T-helper 2 cell treated with Interferon-gamma antibody and Interleukin-4, amounts not matched to agents 5 μg/mL and 100 μg/mL, for 36 hours (primary cell): ENCODE measurements around the gene TSPAN31.
A peak's percentile ranks its signal among the peaks of the same experiment; 100 is the strongest.

Experiments
- DNase-seq: peaks from one replicate; pipeline ENCODE4 v3.0.0; 2021; ENCODE audit warnings: low spot score
- H3K27ac Mint-ChIP-seq: one replicate; pipeline ENCODE4 v1.8.0; 2021; ENCODE audit warnings: mild to moderate bottlenecking, mixed read lengths
- H3K27me3 Mint-ChIP-seq: one replicate; pipeline ENCODE4 v1.8.0; 2021; ENCODE audit warnings: low read depth, mixed read lengths
- H3K36me3 Mint-ChIP-seq: one replicate; pipeline ENCODE4 v1.8.0; 2021; ENCODE audit warnings: low read depth, mixed read lengths
- H3K4me1 Mint-ChIP-seq: one replicate; pipeline ENCODE4 v1.8.0; 2021; ENCODE audit warnings: low read depth, mixed read lengths
- H3K4me3 Mint-ChIP-seq: one replicate; pipeline ENCODE4 v1.8.0; 2022; ENCODE audit warnings: mild to moderate bottlenecking, moderate library complexity, mixed read lengths
- H3K9me3 Mint-ChIP-seq: one replicate; pipeline ENCODE4 v1.8.0; 2021; ENCODE audit warnings: mixed read lengths

Gene TSPAN31

DNA sequence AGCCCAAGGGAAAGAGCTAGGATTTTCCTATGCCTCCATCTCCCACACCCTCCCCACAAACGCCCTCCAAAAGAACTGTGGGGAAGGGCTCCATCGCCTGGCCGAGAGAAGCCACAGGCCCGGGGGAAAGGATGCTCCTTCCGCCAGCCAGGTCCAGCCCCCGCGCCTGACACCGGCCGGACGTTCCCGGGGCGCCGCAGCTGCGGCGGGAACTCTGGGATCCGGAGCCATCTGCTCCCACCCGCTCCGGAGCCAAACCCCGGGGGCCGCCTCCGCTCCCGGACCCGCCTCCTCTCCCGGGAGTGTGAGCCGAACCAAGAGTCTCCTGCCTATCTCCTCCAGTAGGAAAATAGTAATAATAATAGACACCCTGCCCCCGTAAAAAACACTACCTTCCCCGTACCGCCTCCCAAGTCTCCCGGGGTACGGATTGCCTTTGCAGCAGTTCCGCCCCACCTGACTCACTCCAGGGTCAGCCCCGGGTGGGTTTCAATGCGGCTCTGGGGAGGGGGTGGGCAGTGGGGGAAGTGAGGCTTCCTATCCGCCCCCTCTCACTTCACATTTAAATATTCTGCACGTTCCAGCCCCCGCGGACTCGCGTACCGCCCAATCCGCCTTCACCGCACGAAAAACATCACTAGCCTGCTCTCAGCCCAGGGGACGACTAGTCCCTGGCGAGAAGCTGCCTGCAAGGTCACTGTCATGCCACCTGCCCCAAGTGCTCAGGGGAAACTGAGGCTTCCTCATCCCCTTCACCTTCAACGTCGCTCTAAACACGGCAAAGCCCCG, 8.7 kb upstream of the TSPAN31 start:
- H3K27me3 Mint-ChIP-seq, result no peaks in the 10 kb centered on the region
- no peak overlapping the region for H3K4me3 Mint-ChIP-seq
- peaks cover 21% of the 10 kb centered on the region for H3K4me1 Mint-ChIP-seq
- no peaks in the 10 kb centered on the region for H3K9me3 Mint-ChIP-seq
- no peak overlapping the region for H3K27ac Mint-ChIP-seq
- H3K36me3 Mint-ChIP-seq, result peaks cover 51% of the 10 kb centered on the region
- DNase-seq, result no peak

DNA sequence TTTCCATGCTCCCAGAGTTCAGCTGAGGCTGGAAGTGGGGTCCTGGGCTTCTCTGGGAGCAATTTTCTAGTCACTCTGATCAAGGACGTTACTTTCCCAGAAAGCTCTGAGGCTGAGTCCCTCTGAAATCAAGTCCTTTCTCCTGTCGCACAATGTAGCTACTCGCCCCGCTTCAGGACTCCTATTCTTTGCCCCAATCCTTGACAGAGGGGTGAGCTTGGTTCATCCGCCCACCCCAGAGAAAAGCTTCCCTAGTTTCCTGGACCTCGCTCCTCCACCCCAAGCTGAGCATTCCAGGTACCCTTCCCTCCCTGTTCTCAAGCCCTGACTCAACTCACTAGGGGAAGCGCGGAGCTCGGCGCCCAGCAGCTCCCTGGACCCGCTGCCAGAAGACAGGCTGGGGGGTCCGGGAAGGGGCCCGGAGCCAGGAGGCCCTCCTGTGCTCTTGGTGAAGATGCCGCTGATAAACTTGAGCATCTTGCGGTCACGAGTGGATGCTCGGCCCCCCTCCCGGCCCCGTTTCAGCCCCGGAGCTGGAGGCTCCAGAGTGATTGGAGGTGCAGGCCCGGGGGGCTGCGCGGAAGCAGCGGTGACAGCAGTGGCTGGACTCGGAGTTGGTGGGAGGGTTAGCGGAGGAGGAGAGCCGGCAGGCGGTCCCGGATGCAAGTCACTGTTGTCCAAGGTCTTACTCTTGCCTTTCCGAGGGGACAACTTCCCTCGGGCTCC, 7.9 kb upstream of the TSPAN31 start:
- Mint-ChIP-seq H3K9me3 (no peaks in the 10 kb centered on the region), H3K36me3 (peaks cover 47% of the 10 kb centered on the region), H3K4me3 (no peak overlapping the region), H3K4me1 (peaks cover 23% of the 10 kb centered on the region), H3K27ac (no peak overlapping the region), H3K27me3 (no peaks in the 10 kb centered on the region)
- DNase-seq, result no peak

DNA sequence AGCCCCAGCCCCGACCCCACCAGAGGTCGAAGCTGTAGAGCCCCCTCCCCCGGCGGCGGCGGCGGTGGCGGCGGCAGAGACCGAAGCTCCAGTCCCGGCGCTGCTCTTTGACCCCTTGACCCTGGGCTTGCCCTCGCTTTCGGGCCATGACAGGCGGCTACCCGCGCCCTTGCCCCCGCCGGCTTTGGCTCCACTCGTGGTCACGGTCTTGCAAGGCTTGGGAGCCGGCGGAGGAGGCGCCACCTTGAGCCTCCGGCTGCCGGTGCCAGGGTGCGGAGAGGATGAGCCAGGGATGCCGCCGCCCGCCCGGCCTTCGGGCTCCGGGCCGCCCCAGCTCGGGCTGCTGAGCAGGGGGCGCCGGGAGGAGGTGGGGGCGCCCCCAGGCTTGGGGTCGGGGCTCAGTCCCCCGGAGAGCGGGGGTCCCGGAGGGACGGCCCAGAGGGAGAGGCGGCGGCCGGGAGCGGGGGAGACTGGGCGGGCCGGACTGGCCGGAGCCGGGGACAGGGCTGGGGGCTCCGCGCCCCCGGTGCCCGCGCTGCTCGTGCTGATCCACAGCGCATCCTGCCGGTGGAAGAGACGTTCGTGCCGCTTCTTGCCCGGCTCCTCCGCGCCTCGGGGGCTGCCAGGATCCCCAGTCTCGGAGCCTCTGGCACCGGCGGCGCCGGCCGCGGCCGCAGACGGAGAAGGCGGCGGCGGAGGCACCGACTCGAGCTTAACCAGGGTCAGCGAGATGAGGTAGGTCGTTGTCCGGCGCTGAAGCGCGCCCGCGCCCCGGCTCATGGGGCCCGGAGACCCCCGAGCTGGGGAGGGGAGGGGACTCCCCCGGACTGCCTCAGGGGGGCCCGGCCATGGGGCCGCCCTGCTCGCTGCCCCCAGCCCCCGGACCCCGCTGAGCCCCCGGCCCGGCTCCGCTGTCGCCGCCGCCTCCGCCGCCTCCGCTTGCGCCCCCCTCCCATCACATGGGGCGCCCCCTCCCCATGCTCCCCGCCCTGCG, 7.1 kb upstream of the TSPAN31 start:
- H3K27me3 Mint-ChIP-seq, result no peaks in the 10 kb centered on the region
- H3K9me3 Mint-ChIP-seq, result no peaks in the 10 kb centered on the region
- no peak overlapping the region for H3K27ac Mint-ChIP-seq
- H3K4me3 Mint-ChIP-seq, result no peak overlapping the region
- H3K36me3 Mint-ChIP-seq, result peaks cover 39% of the 10 kb centered on the region
- H3K4me1 Mint-ChIP-seq, result peaks cover 30% of the 10 kb centered on the region
- no peak for DNase-seq

DNA sequence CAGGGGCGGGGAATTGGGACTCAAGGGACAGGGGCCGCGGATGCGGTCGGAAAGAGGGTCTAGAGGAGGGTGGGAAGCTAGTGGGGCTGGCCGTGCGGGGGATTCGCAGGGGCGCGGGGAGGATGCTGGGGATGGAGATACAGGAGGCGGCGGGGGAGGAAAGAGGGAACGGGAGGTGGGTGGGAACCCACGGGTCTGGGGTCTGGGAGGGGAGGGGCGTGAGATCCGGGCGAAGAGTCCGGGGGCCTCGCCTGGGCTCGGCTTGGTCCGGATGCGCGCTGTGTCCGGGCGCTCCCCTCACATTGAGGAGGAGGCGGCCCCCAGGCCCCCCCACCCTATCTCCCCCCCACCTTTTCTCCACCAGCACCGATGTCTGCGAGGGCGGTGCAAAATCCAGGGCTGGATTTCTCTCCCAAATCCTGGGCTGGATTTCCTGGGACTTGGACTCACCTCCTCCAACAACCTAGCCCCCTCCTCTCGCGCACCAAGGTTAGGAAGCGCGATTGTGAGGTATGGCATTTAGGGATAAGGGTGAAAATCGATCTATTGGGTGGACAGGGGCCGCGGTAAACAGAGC, 6.1 kb upstream of the TSPAN31 start, which contains the start of gene AGAP2:
TSS of gene AGAP2 (minus strand) at position 82 of the 577 bp plus-strand sequence. CDS start 496 bp downstream, outside the sequence.
- Mint-ChIP-seq H3K27ac (peak within 1 kb of the TSS; percentile 78), H3K27me3 (no peaks in the 10 kb centered on the region), H3K4me1 (peaks cover 31% of the 10 kb centered on the region), H3K36me3 (peaks cover 36% of the 10 kb centered on the region), H3K9me3 (no peaks in the 10 kb centered on the region), H3K4me3 (peak within 1 kb of the TSS; percentile 81)
- no peak for DNase-seq

DNA sequence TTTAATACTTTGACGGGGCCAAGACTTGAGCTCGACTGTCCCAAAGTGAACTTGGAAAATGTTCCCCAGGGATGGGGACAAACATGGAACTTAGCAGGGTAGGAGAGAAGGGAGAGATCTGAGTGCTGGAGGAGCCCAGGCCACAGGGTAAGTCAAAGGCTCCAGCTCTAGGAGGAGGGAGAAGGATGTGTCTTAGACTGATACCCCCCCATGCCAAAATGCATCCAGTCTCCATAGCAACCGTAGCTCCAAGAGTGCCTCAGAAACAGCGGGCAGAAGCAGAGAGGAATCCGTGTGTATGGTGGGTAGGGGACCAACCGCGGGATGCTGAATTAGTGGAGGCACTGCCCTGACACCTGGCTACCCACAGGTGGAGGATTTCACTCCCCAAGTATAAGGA, 5.5 kb upstream of the TSPAN31 start:
- no peaks in the 10 kb centered on the region for H3K9me3 Mint-ChIP-seq
- peak overlapping the region; percentile 78 for H3K27ac Mint-ChIP-seq
- peaks cover 37% of the 10 kb centered on the region for H3K4me1 Mint-ChIP-seq
- peaks cover 31% of the 10 kb centered on the region for H3K36me3 Mint-ChIP-seq
- H3K4me3 Mint-ChIP-seq, result peak overlapping the region; percentile 81
- DNase-seq, result no peak
- no peaks in the 10 kb centered on the region for H3K27me3 Mint-ChIP-seq

DNA sequence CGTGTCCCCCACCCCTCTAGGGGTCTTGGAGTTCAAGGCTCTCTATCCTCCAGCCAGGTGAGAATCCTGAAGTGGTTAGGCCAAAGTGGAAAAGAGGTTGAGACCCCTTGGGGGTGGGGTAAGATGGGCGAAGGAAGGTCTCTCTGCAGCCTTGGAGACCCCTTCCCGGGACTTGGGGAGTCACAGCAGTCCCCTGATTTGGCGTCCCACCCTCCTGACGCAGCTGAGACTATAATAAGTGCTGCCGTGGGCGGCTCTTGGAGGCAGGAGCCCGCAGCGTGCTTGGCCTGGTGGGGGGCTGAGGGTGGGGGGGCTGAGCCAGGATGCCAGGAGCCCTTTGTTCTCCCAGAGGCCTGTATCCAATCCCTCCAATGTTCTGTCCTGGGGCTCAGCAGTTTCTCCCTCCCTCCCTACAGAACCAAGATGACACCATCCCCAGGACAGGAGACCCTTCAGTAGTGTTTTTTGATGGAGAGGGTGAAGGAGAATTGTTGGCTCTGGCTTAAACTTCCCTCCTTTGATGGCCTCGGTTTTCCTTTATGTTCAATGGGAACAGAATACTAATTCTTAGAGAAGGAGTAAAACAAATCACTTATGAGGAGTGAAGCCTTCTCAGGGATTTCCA, 4.8 kb upstream of the TSPAN31 start:
- H3K4me3 Mint-ChIP-seq, result peak overlapping the region; percentile 94
- H3K4me1 Mint-ChIP-seq, result peaks cover 42% of the 10 kb centered on the region
- H3K9me3 Mint-ChIP-seq, result no peaks in the 10 kb centered on the region
- peaks cover 25% of the 10 kb centered on the region for H3K36me3 Mint-ChIP-seq
- H3K27me3 Mint-ChIP-seq, result no peaks in the 10 kb centered on the region
- H3K27ac Mint-ChIP-seq, result peak overlapping the region; percentile 78
- DNase-seq, result no peak

DNA sequence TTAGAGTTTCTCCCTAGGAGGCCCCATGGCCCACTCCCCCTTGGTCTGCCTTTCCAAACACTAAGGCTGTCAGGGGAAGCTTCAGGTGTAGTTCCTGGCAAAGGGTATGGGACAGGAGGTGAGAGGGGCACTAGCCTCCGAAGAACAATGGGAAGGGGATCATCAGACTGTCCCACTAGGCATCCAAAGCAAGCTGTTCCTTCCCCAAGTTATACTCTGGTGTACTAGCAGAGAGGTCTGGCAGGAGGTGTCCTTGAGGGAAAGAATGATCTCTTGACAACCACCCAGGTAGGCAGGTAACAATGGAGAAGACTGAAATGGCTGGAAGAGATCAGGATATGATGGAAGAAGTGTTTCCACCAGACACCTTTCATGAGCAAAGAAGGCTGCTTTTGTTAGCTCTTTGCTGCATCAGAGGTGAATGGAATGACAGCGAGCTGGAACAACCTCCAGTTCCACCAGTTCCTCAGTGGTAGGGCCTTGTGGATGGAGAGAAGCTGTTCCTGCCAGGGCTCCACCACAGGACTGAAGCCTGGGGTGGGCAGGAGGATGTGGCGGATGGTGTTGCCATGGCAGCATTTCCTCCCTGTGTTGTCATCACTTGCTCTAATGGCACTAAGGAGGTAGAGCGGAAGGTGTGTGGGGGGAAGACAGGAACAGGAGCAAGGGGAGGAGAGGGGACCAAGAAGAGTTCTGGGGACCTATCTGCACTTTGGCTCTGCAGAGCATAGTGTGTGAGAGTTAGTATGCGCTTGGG, 4.0 kb upstream of the TSPAN31 start:
- peaks cover 47% of the 10 kb centered on the region for H3K4me1 Mint-ChIP-seq

DNA sequence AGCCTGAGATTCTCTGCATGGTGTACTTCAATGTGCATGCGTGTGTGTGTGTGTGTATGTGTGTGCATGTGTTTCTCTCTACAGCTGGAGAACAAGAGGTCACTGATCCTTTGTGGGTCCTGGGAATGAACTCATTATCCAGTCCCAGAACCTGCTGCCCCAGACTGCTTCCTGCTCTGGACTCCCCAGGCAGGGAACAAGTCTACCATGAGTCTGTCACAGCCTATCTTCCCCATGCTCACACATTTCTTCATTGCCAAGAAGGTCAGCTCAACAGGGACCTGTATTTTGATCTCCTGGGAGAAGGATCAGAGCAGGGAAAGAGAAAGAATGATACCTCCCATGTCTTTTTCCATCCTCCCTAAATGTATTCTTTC, 3.4 kb upstream of the TSPAN31 start:
- peak overlapping the region; percentile 94 for H3K4me3 Mint-ChIP-seq
- no peaks in the 10 kb centered on the region for H3K27me3 Mint-ChIP-seq
- H3K9me3 Mint-ChIP-seq, result no peaks in the 10 kb centered on the region
- peaks cover 31% of the 10 kb centered on the region for H3K36me3 Mint-ChIP-seq
- DNase-seq, result no peak
- H3K27ac Mint-ChIP-seq, result peak overlapping the region; percentile 94
- H3K4me1 Mint-ChIP-seq, result peaks cover 53% of the 10 kb centered on the region

More for the DNA sequence above, 4.0 kb upstream of the TSPAN31 start:
- H3K36me3 Mint-ChIP-seq, result peaks cover 28% of the 10 kb centered on the region
- H3K27ac Mint-ChIP-seq, result peak overlapping the region; percentile 94
- H3K27me3 Mint-ChIP-seq, result no peaks in the 10 kb centered on the region
- no peaks in the 10 kb centered on the region for H3K9me3 Mint-ChIP-seq
- H3K4me3 Mint-ChIP-seq, result peak overlapping the region; percentile 94
- DNase-seq, result peak; percentile 72

DNA sequence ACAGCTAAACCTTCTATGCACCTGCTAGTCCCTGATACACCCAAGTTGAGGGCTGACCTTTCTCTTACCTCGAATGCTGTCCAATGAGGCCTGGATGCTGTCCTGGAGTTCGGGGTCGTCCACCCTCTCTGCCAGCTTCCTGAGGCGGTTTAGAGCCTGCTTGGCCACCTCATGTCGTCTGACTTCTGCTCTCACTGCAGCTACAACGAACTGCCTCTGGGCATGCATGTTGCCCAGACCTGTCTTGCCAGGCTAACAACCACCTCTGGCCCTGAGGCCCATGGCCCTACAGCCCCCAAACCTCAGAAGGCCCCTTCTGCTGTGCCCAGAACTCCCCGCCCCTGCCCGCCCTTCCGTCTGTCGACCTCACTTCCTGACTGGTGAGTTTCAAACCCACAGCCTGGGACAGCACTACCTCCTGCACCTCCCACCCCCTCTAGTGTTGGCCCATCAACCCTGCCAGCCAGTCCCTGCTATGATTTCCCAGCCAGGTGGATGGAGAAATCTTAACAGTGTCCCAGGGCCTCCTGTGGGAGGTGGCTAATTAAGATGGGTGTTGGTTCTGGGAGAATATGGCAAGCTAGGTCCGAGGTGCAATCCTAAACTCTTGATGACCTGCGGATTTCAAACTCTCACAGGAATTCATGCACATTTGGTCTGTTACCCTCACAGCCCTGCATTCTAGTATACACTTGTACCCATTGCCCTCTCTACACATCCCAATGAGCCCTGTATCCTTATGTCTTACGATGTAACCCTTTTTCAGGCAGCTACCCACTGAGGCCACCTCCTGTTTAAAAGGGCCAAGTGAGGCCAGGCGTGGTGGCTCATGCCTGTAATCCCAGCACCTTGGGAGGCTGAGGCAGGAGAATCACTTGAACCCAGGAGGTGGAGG, 2.7 kb upstream of the TSPAN31 start:
- H3K4me1 Mint-ChIP-seq, result peaks cover 53% of the 10 kb centered on the region
- H3K9me3 Mint-ChIP-seq, result no peaks in the 10 kb centered on the region
- peak; percentile 74 for DNase-seq
- H3K27me3 Mint-ChIP-seq, result no peaks in the 10 kb centered on the region
- H3K4me3 Mint-ChIP-seq, result peak overlapping the region; percentile 94
- H3K27ac Mint-ChIP-seq, result peak overlapping the region; percentile 94
- peaks cover 29% of the 10 kb centered on the region for H3K36me3 Mint-ChIP-seq

DNA sequence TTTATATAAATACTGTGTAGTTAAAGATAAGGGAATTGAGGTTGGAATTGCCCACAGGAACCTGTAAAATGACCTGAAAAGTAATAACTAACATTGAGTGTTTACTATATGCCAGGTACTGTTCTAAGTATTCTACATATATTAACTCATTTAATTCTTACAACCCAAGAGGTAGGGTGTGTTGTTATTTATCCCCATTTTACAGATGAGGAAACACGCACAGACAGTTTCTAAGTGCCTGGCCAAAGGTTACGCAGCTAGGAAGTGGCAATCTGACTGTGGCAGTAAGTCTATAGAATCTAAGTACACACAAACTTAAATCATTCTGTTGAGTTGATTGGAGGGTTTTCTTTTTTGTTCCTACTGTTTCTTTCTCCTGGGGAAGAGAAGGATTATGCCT, 1.1 kb upstream of the TSPAN31 start:
- Mint-ChIP-seq H3K4me3 (peak overlapping the region; percentile 96), H3K27ac (peak overlapping the region; percentile 99), H3K4me1 (peaks cover 53% of the 10 kb centered on the region), H3K36me3 (peaks cover 39% of the 10 kb centered on the region), H3K9me3 (no peaks in the 10 kb centered on the region), H3K27me3 (no peaks in the 10 kb centered on the region)
- DNase-seq, result no peak

DNA sequence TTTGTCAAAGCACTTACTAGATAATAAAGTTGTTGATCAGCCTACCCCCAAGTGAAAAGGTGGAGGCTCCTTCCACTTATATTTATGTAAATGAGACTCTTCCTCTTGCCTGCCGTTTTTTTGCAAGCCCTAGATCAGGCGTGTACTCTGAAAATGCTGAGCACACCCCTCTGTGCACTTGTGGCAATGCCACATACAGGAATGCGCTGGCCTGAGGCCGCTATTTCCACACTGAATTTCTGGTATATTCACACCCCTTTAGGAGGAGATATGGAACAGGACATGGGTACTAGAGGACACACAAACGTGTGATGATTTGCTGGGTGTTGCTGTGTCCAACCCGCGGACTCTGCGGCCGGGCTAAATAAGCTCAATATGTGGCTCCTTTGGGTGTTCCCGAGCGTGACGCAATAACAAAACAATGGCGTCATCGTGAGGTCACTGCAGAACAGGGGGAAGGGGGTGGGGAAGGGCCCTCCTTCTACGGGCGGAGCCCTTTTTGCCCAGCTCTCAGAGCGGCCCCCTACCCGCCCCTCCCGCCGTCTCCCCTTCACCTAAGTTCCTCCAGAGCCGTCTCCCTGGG, 554 bp upstream of the TSPAN31 start:
- Mint-ChIP-seq H3K4me3 (peak overlapping the region; percentile 96), H3K9me3 (no peaks in the 10 kb centered on the region), H3K27me3 (no peaks in the 10 kb centered on the region), H3K4me1 (peaks cover 48% of the 10 kb centered on the region), H3K36me3 (peaks cover 40% of the 10 kb centered on the region), H3K27ac (peak overlapping the region; percentile 99)
- peak; percentile 68 for DNase-seq
